ENCODE measurements around the gene NAT10.

GRCh38 chr11:34165121-34165520 lies 59.7 kb downstream of the NAT10 start:
- no peak for TF ChIP-seq CTCF (IDR thresholded peaks at IDR 0.05; ENCODE audit: insufficient read depth, low read length)
- TF ChIP-seq REST (IDR thresholded peaks at IDR 0.05; ENCODE audit: insufficient replicate concordance, low read depth) = no peak
- no peak for TF ChIP-seq POLR2AphosphoS5 (IDR thresholded peaks at IDR 0.05; ENCODE audit: low read depth)

Data from HL-60 (cell line).